ENCODE results near the gene GJC1.

Gene GJC1

DNA sequence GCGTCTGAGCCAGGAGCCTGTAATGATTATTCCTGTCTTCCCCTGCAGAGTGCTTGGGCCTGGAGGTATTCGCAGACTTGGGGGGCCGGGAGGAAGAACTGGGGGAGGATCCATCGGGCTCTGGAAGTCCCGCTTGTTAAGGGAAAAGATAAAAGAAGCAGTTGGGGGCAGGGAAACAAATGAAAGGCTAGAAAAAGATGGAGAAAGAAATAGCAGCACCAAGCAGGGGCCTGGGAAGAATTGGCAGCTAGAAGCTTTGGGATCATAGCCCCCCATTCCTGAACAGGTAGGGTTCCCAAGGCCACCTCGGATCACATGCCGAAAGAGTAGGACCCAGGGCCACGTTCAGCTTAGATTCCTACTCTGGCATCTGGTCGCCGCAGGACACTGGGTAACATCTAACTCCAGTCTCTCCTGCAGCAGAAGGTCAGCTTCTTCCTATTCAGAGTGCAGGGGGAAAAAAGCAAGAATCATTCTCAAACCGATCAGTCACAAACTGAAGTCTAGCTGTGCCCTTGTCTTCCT is 47.7 kb downstream of the GJC1 start:
- H3K4me3 ChIP-seq (ENCODE audit: insufficient read depth, low read length, poor library complexity, severe bottlenecking): no peak overlapping the region
- no peak overlapping the region for H3K4me2 ChIP-seq (ENCODE audit: low read depth, low read length, poor library complexity, severe bottlenecking)
- no peak overlapping the region for H3K9ac ChIP-seq (ENCODE audit: low read length)
- no peaks in the 10 kb centered on the region for H3F3A ChIP-seq (ENCODE audit: insufficient read depth)
- no peaks in the 10 kb centered on the region for H3K9me3 ChIP-seq (ENCODE audit: insufficient read depth, low read length)
- H4K20me1 ChIP-seq (ENCODE audit: low read depth, low read length): no peaks in the 10 kb centered on the region
- no peaks in the 10 kb centered on the region for H3K79me2 ChIP-seq (ENCODE audit: insufficient read depth, low read length)
- no peaks in the 10 kb centered on the region for H3K9me2 ChIP-seq (replicated peaks; ENCODE audit: insufficient read depth, low read length)
- no peaks in the 10 kb centered on the region for H3K27me3 ChIP-seq (ENCODE audit: low read length)
- no peak for TF ChIP-seq CTCF (IDR thresholded peaks at IDR 0.05; ENCODE audit: insufficient read depth, low read length, poor library complexity, severe bottlenecking)
- TF ChIP-seq EZH2phosphoT487 (conservative IDR thresholded peaks at IDR 0.05; ENCODE audit: low read length): no peak
- H2AFZ ChIP-seq (ENCODE audit: low read depth, low read length, severe bottlenecking): no peak overlapping the region
- H3K27ac ChIP-seq (ENCODE audit: low read depth, low read length): no peak overlapping the region
- H3K36me3 ChIP-seq (ENCODE audit: low read length): no peaks in the 10 kb centered on the region

DNA sequence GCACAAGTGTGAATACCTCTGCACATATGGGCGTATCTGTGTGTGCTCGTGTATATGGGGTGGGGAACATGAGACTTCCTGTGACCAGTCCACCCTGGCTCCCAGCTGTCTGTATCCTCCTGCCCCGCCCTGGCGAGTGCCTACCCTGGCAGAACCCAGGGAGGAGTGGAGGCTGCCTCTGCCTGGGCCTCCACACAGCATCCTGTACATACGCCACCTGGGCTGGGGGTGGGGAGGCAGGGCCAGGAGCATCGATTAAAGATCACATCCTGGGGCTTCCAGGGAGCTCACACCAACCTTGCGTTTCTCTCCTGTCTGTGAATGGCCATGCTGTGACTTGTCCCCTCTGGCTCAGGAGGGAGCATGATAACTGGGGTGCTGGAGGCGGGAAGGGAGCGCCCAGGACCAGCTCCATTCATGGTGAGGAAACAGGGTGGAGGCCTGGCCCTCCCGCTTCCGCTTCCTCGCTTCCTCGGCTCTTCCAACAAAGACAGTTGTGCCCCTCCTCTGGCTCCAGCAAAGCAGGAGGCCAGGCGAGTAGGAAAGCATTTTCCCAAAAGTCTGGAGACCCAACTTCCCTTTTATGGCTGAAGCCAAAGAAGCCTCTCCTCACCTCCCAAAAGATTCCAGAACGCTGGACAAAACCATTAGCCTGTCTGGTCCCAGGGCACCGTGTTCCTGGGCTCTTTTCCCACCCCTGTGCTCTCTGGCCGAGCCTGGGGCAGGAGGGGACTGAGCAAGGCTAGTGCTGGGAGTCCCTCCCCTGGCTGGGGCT is 48.3 kb downstream of the GJC1 start:
- no peaks in the 10 kb centered on the region for H3K36me3 ChIP-seq (ENCODE audit: low read length)
- no peak overlapping the region for H3K4me3 ChIP-seq (ENCODE audit: insufficient read depth, low read length, poor library complexity, severe bottlenecking)
- H3K27ac ChIP-seq (ENCODE audit: low read depth, low read length): no peak overlapping the region
- no peaks in the 10 kb centered on the region for H3F3A ChIP-seq (ENCODE audit: insufficient read depth)
- no peak overlapping the region for H3K9ac ChIP-seq (ENCODE audit: low read length)
- H3K4me2 ChIP-seq (ENCODE audit: low read depth, low read length, poor library complexity, severe bottlenecking): no peak overlapping the region
- H3K9me2 ChIP-seq (replicated peaks; ENCODE audit: insufficient read depth, low read length): no peaks in the 10 kb centered on the region
- no peaks in the 10 kb centered on the region for H4K20me1 ChIP-seq (ENCODE audit: low read depth, low read length)
- TF ChIP-seq CTCF (IDR thresholded peaks at IDR 0.05; ENCODE audit: insufficient read depth, low read length, poor library complexity, severe bottlenecking) (no peak), EZH2phosphoT487 (conservative IDR thresholded peaks at IDR 0.05; ENCODE audit: low read length) (no peak)
- no peaks in the 10 kb centered on the region for H3K27me3 ChIP-seq (ENCODE audit: low read length)
- H3K9me3 ChIP-seq (ENCODE audit: insufficient read depth, low read length): no peaks in the 10 kb centered on the region
- no peak overlapping the region for H2AFZ ChIP-seq (ENCODE audit: low read depth, low read length, severe bottlenecking)
- no peaks in the 10 kb centered on the region for H3K79me2 ChIP-seq (ENCODE audit: insufficient read depth, low read length)

DNA sequence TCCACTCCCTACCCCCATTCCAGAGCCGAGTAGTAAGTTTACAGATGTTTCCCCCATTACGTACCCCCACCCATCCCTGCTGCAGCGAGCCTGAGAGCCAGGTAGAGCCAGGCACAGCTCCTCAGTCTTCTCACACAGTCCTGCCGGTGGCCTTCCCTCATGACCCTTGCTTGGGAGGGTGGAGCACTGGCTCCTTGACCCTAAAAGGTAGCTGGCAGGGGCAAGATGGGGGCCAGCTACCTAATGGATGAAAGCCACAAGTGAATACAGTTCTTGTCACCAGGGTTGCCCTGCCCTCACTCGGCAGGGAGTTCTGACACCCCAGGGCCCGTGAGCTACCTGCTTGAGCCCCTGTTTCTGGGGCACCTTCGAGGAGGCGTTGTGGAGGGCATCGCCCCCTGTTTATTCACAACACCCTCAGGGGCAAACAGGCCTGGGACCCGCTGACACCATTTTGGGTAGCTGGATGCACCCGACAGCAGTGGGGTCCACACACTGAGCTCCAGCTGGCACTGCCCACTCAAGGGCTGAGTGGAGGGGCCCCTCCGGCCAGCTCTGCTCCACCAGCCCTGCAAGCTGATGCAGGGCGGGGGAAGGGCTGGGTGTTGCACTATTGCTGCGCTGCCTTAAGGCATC is 49.1 kb downstream of the GJC1 start:
- Histone ChIP-seq H3K27ac (ENCODE audit: low read depth, low read length) (no peak overlapping the region), H3K9me3 (ENCODE audit: insufficient read depth, low read length) (no peaks in the 10 kb centered on the region), H3K4me3 (ENCODE audit: insufficient read depth, low read length, poor library complexity, severe bottlenecking) (no peak overlapping the region), H3K27me3 (ENCODE audit: low read length) (no peaks in the 10 kb centered on the region), H3K9me2 (replicated peaks; ENCODE audit: insufficient read depth, low read length) (no peaks in the 10 kb centered on the region), H3K9ac (ENCODE audit: low read length) (no peak overlapping the region), H3K4me2 (ENCODE audit: low read depth, low read length, poor library complexity, severe bottlenecking) (no peak overlapping the region), H4K20me1 (ENCODE audit: low read depth, low read length) (no peaks in the 10 kb centered on the region), H3K79me2 (ENCODE audit: insufficient read depth, low read length) (no peaks in the 10 kb centered on the region), H2AFZ (ENCODE audit: low read depth, low read length, severe bottlenecking) (no peak overlapping the region), H3F3A (ENCODE audit: insufficient read depth) (no peaks in the 10 kb centered on the region), H3K36me3 (ENCODE audit: low read length) (no peaks in the 10 kb centered on the region)
- TF ChIP-seq CTCF (IDR thresholded peaks at IDR 0.05; ENCODE audit: insufficient read depth, low read length, poor library complexity, severe bottlenecking) (no peak), EZH2phosphoT487 (conservative IDR thresholded peaks at IDR 0.05; ENCODE audit: low read length) (no peak)
